ENCODE results near the gene HNRNPK.

The HNRNPK gene

DNA sequence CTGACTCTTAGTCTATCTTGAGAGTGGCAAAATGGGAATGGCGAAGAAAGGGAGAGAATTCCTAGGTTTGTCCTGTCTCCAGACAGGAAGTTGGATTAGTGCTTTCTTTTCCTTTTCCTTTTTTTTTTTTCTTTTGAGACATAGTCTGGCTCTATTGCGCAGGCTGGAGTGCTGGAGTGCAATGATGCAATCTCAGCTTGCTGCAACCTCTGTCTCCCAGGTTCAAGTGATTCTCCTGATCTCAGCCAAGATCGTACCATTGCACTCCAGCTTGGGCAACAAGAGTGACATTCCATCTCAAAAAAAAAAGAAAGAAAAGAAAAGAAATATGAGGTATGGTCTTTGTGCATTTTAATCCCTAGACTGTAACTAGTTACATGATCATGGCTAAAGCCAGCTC lies 46.2 kb downstream of the HNRNPK start:
- TF ChIP-seq CEBPB (IDR thresholded peaks at IDR 0.05) (peak; percentile 82), TCF12 (IDR thresholded peaks at IDR 0.05; ENCODE audit: low read depth) (no peak)

DNA sequence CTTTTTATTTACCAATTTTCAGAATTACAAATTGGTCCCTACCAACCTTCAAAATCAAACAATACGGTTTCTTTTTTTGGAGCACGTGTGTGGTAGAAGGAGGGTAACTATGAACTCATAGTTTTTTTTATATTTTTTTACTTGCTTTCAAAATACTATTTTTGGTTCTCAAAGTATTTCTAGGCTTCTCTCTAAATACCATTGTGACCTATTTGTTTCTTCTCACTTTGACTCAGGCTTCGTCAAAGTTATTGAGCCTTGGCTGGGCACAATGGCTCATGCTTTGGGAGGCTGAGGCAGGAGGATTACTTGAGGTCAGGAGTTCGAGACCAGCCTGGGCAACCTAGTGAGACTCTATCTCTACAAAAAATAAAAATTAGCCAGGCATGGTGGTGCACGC lies 47.2 kb downstream of the HNRNPK start:
- no peak for TF ChIP-seq TAF1 (IDR thresholded peaks at IDR 0.05; ENCODE audit: low read depth)
- no peak for TF ChIP-seq CREB1 (IDR thresholded peaks at IDR 0.05; ENCODE audit: low read depth)
- TF ChIP-seq, protein P1, sequence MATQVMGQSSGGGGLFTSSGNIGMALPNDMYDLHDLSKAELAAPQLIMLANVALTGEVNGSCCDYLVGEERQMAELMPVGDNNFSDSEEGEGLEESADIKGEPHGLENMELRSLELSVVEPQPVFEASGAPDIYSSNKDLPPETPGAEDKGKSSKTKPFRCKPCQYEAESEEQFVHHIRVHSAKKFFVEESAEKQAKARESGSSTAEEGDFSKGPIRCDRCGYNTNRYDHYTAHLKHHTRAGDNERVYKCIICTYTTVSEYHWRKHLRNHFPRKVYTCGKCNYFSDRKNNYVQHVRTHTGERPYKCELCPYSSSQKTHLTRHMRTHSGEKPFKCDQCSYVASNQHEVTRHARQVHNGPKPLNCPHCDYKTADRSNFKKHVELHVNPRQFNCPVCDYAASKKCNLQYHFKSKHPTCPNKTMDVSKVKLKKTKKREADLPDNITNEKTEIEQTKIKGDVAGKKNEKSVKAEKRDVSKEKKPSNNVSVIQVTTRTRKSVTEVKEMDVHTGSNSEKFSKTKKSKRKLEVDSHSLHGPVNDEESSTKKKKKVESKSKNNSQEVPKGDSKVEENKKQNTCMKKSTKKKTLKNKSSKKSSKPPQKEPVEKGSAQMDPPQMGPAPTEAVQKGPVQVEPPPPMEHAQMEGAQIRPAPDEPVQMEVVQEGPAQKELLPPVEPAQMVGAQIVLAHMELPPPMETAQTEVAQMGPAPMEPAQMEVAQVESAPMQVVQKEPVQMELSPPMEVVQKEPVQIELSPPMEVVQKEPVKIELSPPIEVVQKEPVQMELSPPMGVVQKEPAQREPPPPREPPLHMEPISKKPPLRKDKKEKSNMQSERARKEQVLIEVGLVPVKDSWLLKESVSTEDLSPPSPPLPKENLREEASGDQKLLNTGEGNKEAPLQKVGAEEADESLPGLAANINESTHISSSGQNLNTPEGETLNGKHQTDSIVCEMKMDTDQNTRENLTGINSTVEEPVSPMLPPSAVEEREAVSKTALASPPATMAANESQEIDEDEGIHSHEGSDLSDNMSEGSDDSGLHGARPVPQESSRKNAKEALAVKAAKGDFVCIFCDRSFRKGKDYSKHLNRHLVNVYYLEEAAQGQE (IDR thresholded peaks at IDR 0.05; ENCODE audit: low read depth) = no peak
- TF ChIP-seq TCF12 (IDR thresholded peaks at IDR 0.05; ENCODE audit: low read depth) = no peak
- no peak for TF ChIP-seq EGR1 (IDR thresholded peaks at IDR 0.05)
- TF ChIP-seq YY1 (IDR thresholded peaks at IDR 0.05; ENCODE audit: low read depth) = no peak

DNA sequence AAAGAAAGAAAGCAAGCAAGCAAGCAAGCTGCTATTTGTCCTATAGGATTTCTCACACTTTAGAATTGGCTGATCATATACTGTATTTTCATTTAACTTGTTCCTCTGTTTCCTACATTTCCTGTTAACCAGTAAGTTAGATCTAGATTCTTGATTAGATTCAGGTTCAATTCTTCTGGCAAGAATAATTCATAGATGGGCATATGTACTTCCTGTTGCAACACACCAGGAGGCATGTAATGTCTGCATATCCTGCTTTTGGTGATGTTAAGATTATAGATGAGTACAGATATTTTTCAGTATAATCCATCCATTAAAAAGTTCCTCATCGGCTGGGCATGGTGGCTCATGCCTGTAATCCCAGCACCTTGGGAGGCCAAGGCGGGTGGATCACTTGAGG lies 48.0 kb downstream of the HNRNPK start:
- TF ChIP-seq, protein P2, sequence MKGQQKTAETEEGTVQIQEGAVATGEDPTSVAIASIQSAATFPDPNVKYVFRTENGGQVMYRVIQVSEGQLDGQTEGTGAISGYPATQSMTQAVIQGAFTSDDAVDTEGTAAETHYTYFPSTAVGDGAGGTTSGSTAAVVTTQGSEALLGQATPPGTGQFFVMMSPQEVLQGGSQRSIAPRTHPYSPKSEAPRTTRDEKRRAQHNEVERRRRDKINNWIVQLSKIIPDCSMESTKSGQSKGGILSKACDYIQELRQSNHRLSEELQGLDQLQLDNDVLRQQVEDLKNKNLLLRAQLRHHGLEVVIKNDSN (IDR thresholded peaks at IDR 0.05) = no peak
- TF ChIP-seq CEBPB (IDR thresholded peaks at IDR 0.05) (no peak), EP300 (IDR thresholded peaks at IDR 0.05; ENCODE audit: borderline replicate concordance) (no peak), CREB1 (IDR thresholded peaks at IDR 0.05; ENCODE audit: low read depth) (no peak), NFIC (IDR thresholded peaks at IDR 0.05) (no peak), ZBTB7A (IDR thresholded peaks at IDR 0.05; ENCODE audit: low read depth) (no peak), TAF1 (IDR thresholded peaks at IDR 0.05; ENCODE audit: low read depth) (no peak), EGR1 (IDR thresholded peaks at IDR 0.05) (no peak), RAD21 (IDR thresholded peaks at IDR 0.05; ENCODE audit: low read depth) (no peak), YY1 (IDR thresholded peaks at IDR 0.05; ENCODE audit: low read depth) (no peak), TCF12 (IDR thresholded peaks at IDR 0.05; ENCODE audit: low read depth) (no peak), TEAD4 (IDR thresholded peaks at IDR 0.05) (no peak), FOXM1 (IDR thresholded peaks at IDR 0.05; ENCODE audit: borderline replicate concordance, low read depth) (no peak)
- TF ChIP-seq, protein P3, sequence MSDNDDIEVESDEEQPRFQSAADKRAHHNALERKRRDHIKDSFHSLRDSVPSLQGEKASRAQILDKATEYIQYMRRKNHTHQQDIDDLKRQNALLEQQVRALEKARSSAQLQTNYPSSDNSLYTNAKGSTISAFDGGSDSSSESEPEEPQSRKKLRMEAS (IDR thresholded peaks at IDR 0.05) = no peak
- TF ChIP-seq, protein P1 (IDR thresholded peaks at IDR 0.05; ENCODE audit: low read depth) = no peak

DNA sequence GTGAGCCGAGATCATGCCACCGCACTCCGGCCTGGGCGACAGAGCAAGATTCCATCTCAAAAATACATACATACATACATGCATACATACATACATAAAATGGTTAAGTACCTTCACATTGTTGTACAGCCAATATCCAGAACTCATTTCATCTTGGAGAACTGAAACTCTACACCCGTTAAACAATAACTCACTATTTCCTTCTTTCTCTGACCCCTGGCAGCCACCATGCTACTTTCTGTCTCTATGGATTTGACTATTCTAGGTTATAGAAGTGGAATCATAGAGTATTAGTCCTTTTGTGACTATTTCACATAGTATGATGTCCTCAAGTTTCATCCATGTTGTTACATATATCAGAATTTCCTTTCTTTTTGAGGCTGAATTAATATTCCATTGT lies 49.1 kb downstream of the HNRNPK start:
- TF ChIP-seq FOXM1 (IDR thresholded peaks at IDR 0.05; ENCODE audit: borderline replicate concordance, low read depth) = no peak
- TF ChIP-seq, protein P2 (IDR thresholded peaks at IDR 0.05) = no peak
- TF ChIP-seq ZBTB7A (IDR thresholded peaks at IDR 0.05; ENCODE audit: low read depth) = no peak
- TF ChIP-seq EGR1 (IDR thresholded peaks at IDR 0.05) = no peak
- no peak for TF ChIP-seq RAD21 (IDR thresholded peaks at IDR 0.05; ENCODE audit: low read depth)
- no peak for TF ChIP-seq TCF12 (IDR thresholded peaks at IDR 0.05; ENCODE audit: low read depth)
- no peak for TF ChIP-seq TEAD4 (IDR thresholded peaks at IDR 0.05)
- no peak for TF ChIP-seq TAF1 (IDR thresholded peaks at IDR 0.05; ENCODE audit: low read depth)
- no peak for TF ChIP-seq CEBPB (IDR thresholded peaks at IDR 0.05)
- TF ChIP-seq, protein P1 (IDR thresholded peaks at IDR 0.05; ENCODE audit: low read depth) = no peak

DNA sequence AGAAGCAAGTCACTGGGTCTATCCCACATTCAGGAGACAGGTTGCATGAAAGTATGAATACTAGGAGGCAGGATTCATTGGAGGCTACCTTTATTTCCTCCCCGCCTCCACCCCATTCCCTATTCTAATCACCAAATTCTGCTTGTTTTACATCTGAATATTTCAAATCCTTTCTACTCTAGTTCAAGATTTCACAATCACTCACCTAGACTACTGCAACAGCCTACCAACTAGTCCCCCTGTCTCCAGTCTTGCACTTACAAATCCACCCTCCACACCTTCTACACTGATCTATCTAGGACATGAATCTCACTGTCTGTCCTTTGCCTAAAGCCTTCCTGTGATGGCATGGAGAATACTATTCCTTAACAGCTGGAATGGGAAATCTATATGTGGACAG lies 52.4 kb downstream of the HNRNPK start:
- TF ChIP-seq TCF12 (IDR thresholded peaks at IDR 0.05; ENCODE audit: low read depth) = no peak
- TF ChIP-seq, protein P2 (IDR thresholded peaks at IDR 0.05) = no peak
- TF ChIP-seq TEAD4 (IDR thresholded peaks at IDR 0.05) = no peak
- TF ChIP-seq ZBTB7A (IDR thresholded peaks at IDR 0.05; ENCODE audit: low read depth) = no peak
- no peak for TF ChIP-seq FOXM1 (IDR thresholded peaks at IDR 0.05; ENCODE audit: borderline replicate concordance, low read depth)
- TF ChIP-seq, protein P3 (IDR thresholded peaks at IDR 0.05) = no peak
- TF ChIP-seq CREB1 (IDR thresholded peaks at IDR 0.05; ENCODE audit: low read depth) = no peak
- no peak for TF ChIP-seq EGR1 (IDR thresholded peaks at IDR 0.05)
- TF ChIP-seq EP300 (IDR thresholded peaks at IDR 0.05; ENCODE audit: borderline replicate concordance) = no peak
- TF ChIP-seq NFIC (IDR thresholded peaks at IDR 0.05) = no peak
- no peak for TF ChIP-seq TAF1 (IDR thresholded peaks at IDR 0.05; ENCODE audit: low read depth)
